HG02852 (cell line): Measurements from ENCODE around the gene HGFAC.
"Not testable (repeated sequence)": the region's sequence is repeated elsewhere in the genome, so short reads cannot be mapped to it uniquely, and the experiment has no call there.

Source experiments
- ATAC-seq: cut with Tn5 transposase; IDR thresholded peaks from one replicate; pipeline ENCODE4 v1.9.1; 2021; ENCODE audit warnings: mild to moderate bottlenecking, moderate library complexity; ENCODE audit not compliant: unreplicated experiment

Gene HGFAC

DNA sequence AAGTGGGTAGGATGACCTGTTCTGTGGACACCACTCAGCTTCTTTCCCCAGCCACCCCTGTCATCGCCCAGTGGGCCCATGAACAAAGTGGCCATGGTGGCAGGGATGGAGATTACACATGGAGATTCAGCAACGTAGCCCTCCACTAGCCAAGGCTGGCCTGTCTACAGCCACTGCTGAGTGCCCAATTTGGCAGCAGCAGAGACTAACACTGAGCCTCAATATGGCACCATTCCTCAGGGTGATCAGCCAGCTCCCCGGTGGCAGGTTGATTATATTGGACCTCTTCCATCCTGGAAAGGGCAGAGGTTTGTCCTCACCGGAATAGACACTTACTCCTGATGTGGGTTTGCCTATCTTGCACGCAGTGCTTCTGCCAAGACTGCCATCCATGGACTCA is 17.4 kb downstream of the HGFAC start:
- not testable (repeated sequence) for ATAC-seq

DNA sequence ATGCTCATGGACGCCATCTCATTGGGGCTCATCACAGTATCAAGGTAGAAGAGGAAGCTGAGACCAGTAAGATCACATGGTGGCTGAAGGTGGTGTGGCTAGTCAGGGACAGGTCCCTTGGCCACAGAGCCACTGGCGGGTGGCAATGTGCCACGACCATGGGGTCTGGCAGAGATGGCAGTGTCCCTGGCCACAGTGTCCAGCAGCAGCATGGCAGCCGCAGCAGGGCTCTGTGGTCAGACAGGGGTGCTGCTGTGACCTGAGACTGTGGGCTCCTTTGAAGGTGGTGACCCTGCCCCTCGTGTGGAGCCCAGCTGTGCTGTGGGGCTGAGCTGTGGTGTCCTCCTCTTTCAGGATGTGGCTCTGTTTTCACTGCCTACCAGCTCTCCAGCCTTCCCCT is 19.2 kb downstream of the HGFAC start:
- ATAC-seq = no peak

DNA sequence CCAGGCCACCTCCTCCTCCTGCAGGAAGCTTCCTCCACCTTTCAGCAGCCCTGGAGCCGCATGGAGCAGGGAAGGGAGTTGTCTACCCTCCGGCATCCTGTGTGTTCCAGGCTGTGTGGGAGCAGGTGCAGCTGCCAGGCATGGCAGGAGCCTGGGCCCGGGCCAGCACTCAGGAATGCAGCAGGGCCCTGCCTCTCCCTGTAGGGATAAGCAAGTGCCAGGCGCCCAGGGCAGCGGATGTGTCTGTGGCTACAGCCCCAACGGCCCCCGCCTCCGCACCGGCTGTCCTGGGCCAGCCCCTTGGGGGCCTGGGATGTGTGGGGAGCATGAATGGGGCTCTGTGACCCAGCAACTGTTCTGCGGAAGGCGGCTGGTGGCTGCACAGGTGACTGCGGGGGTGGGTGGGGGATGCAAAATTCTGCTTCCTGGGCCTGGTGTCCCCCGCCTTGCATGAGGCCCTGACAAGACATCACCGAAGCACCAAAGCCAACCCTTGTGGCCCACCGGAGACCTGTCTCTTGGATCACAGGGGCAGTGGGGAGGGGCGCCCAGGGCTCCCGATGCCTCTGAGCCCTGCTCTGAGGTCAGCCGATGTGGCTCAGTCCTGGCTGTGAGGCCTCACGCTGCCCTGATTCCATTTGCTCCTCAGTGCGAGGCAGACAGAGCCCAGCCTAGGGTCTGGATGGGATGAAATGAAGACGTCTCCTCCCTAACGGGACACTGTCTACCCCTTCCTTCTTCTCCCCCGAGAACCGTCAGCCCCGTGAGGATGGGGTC is 19.9 kb downstream of the HGFAC start:
- ATAC-seq = no peak

DNA sequence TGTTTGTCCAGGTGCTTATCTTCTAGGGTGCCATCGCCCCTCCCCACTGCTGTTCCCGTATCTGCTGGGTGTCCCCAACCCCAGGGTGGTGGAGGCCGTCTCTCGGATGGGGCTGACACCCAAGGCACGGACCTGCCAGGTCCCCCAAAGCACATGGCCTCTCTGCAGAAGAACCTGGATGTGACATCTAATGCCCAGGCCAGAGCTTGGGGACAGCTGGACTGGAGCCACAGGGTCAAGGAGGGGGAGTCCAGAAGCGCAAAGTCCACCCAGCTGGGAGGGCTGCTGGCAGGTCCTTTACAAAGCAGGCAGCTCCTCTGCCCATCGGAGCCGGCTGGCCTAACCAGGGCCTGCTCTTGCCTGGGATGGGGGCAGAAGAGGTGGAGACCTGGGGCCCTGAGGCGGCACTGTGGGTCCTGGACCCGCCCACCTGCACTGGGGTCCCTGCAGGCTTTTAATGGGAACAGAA is 20.6 kb downstream of the HGFAC start:
- no peak for ATAC-seq

DNA sequence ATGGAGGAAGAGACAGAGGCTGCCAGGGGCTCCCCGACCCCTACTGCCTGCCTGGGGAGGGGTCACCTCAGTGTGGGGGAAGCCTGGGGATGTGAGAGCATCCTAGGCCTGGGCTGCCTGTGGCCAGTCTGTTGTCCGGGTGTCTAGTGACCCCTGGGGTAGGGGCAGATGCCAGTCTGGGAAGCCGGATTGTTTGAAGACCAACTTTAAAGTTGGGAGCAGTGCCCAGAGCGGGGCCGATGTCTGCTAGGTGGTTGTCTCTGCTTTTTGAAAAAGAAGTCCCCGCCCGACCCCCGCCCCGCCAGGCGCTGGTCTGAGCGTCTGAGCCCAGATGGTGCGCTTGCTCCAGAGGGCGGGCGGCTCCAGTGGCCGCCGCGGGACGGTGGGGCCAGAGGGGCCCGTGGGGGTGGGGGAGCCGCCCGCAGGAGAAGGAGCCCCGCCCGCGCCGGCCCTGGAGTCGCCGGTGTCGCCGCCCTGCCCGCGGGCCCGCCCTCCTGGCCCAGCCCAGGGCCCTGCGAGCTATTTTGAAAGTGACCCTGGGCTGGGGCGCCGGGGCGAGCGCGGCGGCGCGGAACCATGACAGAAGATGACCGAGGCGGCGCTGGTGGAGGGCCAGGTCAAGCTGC is 21.1 kb downstream of the HGFAC start, which contains the start of gene DOK7:
TSS of gene DOK7 (plus strand) at position 517 of the 626 bp plus-strand sequence. CDS start at position 587, 70 bp downstream.
- no peak for ATAC-seq

DNA sequence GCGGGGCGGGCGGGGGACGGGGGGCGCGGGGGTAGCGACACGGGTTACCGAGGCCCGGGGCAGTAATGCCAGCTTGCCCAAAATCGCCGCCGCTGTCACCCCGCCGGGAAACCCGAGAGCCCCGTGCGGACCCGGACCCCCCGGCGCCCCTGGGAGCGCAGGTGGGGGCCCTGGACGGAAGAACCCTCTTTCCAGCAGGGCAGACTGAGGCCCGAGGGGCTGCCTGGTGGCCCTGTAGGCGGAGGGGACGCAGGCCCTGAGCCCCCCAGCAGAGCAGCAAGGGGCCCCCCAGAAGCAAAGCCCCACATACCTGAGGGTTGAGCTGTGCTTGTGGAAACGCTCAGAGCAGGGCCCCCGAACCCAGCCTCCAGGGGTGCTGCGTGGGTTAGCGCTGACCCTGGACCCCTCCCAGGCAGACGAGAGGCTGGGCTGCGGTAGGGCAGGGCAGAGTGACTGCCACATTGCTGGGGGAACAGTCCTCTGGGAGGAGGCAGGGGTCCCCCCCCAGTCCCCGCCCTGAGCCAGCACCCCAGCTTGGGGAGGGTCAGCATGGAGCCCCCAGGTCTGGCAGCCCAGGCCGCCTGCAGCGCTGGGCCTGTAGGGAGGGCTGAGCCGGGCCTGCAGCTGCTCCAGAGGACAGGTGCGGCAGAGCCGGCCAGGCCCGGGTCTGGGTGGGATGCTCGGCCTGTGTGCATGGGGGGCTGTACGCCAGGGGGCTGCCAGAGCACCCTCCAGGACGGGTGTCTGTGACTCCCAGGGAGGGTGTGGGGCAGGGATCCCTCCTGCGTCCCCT is 22.0 kb downstream of the HGFAC start:
- ATAC-seq = no peak

DNA sequence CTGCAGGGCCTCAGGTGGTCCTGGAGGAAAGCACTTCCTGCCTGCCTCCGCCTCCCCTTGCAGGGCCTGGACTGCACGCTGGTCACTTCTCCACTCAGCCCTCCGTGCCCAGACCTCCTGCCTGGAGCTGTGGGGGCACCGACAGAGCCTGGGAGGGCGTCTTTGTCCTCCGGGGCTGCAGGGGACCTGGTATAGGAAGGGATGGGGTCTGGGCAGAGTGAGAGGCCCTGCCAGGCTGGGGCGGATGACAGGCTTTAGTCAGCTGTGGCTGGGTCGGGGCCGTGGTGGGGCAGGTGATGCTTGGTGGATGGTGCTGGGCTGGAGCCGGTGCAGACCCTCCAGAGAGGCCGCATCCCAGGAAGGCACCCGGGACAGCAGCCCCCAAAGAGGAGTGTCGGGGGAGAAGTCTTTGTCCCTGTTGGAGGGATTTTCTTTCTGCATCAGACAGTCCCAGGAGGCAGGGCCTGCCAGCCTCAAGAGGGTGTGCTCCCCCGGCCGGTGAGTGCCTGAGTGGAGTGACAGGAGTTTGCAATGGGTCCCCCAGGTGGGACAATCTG is 22.7 kb downstream of the HGFAC start:
- ATAC-seq = no peak

DNA sequence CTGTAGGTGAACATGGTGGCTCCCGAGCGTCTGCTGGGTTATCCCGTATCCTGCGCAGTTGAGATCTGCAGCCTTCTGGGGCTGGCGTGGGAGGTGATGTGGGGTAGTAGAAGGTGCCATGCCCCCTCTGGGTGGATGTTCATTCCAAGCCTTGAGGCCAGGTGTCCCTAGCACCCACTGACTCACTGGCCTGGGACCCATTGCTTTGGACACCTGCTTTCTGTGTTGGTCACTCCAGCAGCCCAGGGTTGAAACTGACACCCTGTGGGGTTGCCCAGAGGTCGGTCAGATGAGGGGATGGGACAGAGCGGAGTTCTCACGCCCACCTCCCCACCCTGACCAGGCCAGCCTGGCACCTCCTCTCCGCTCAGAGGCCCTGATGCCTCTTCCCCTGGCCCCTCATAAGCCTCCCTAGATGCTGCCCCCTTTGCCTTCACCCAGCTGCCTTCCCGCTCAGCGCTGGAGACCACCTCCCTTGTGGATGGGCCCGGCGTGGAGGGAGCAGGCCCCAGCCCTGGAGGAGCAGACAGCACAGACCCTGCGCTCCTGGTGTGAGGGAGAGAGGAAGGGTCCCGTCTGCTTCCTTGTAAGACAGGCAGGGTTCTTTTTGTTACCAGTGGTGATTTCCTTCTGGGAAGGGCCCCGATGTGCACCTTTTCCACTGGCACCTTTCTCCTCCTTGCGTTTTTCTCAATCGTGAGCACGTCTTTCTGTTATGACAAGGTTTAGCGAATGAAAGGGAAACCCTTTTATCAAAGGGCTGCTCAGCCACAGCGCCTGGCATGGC is 23.3 kb downstream of the HGFAC start:
- no peak for ATAC-seq

DNA sequence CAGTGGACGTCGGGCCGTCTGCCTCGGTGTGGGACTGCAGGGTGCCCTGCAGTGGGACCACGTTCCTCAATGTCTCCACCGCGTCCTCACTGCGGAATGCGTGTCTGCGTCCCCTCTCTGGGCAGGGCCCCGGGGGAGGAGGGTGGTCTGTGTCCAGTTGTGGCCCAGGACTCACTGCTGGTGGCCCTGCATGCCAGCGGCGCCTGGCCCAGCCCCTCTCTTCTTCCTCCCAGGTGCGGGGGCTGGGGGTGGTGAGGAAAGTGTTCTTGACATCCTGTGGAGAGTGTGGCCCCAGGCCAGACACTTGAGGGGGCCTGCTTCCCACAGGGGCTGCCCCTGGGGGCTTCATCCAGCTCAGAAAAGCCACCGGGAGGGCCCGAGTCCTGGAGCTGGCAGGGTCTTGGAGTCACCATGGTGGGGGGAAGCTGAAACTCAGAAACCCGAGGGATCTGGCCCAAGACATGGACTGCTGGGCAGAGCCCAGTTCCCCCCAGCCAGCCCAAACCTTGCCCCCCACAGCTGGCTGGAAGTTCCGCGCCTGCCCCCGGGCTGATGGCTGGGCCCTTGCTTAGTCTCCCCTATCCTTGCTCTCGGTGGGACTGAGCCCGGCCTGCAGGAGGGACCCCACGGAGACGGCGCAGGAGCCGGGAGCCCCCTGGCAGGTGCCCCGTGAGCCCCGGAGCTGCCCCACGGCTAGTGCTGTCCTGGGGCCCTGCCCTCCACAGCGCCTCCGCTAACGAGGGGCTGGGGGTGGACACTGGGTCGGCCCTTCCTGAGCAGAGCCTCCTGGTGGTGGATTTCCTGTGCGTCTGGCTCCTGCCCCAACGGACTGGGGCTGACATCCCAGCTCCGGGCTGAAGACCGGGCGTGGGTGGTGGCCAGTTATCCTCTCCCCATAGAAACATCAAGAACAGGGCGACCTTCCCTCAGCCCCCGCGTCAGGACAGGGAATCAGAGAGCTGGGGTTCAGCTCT is 24.2 kb downstream of the HGFAC start:
- ATAC-seq = no peak

DNA sequence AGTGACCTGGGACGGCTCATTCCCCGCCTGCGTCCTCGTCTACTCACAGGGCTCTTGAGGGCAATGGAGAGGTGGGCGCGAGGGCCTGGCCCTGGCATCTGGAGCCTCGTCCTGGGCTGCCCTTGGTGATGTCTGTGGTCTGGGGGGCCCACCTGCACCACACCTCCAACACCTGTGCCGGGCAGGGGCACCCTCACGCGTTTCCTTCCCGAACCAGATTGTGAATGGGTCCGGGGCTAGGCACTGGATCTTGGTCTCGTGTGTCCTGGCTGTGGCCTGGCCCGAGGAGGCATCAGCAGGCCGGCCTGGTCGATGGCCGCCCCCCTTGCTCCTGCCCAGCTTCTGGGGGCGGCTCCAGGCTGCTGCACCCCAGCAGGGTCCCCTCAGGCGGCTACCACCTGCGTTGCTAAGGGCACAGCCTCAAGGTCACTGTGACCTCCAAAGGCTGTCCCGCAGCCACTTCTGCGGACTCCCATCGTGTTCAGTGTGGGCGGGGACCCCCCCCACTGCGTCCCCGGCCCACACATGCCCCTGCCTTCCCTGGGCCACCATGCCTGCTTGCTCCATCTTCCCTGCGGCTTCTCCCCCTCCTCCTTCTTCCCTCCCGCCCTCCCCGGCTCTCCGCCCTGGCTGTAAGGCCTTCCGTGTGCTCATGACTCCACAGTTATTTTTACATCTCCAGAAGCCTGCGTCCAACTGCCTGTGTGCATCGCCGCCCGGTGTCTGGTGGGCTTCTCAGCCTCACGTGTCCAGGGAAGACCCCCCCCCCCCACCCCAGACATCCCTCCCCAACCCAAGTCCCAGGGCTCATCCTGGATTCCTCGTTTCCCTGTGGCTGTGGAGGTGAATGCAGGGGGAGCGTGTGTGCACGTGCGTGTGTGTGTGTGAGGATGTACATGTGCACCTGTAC is 25.2 kb downstream of the HGFAC start:
- no peak for ATAC-seq

DNA sequence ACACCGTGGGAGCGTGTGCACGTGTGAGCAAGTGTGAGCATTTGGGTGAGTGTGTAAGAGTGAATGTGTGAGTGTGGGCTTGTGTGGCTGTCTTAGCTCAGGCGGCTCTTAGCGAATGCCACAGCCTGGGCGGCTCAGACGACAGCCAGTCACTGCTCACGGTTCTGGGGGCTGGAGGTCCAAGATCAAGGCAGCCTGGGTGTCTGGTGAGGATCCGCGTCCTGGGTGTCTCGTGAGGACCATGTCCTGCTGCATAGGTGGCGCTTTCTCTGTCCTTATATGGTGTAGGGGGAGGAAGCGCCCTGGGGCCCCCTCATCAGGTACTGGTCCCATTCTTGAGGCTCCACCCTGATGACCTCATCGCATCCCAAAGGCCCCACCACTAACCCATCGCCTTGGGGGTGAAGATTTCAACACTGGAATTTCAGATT is 25.8 kb downstream of the HGFAC start:
- ATAC-seq = no peak

DNA sequence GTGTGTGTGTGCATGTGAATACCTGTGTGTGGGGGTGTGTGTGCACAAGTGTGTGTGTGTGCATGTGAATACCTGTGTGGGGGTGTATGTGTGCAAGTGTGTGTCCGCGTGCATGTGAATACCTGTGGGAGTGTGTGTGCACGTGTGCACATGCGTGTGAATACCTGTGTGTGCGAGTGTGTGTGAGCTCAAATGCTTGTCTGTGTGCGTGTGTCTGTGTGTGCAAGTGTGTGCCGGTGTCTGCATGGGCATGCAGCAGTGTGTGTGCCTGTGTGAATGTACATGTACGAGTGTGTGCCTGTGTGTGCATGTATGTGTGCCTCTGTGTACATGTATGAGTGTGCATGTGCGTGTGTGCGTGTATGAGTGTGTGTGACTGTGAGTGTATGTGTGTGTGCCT is 26.4 kb downstream of the HGFAC start:
- no peak for ATAC-seq

DNA sequence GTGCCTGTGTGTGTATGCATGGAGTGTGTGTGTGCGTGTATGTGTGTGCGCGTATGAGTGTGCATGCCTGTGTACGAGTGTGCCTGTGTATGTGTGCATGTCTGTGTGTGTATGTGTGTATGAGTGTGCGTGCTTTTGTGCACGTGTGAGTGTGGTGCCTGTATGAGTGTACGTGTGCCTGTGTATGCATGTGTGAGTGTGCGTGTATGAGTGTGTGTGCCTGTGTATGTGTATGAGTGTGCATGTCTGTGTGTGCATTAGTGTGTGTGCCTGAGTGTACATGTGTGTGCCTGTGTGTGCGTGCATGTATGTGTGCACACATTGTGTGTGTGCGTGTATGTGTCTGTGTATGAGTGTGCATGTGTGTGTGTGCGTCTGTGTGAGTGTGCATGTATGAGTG is 27.0 kb downstream of the HGFAC start:
- no peak for ATAC-seq

DNA sequence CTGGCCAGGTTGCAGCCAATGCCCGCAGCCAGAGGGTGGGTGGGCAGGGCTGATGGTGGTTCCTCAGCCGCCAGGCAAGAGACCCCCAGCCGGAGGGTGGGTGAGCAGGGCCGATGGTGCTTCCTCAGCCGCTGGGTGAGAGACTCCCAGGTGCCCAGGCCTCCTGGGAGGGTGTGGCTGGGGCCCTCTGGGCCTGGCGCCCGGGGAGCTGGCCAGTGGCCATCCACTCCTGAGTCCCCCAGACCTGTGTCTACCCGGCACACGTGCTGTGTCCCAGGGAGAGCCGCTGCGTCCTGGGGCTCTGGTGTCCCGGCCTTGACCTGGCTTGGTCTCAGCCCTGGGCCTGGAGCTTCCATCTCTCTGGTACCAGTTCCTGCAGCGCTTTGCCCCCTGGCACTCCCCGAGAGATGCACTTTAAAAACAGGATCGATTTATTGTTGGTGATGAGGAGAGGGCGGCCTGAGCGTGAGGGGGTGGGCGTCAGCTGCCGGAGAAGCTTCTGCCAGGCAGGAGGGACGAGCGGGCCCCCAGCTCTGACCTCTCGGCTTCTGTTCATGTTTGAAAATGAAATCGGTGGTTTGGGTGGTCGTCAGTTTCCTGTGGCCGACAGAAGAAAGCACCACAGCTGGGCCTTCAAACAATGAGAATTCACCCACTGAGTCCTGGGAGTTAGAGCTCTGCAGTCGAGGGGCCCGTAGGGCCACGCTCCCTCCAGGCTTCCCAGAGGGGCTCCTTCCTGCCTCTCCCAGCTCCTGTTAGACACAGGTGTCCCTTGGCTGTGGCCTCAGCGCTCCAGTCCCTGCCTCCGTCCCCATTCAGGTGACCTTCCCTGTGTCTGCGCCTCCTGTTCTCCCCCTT is 27.8 kb downstream of the HGFAC start:
- ATAC-seq = no peak

DNA sequence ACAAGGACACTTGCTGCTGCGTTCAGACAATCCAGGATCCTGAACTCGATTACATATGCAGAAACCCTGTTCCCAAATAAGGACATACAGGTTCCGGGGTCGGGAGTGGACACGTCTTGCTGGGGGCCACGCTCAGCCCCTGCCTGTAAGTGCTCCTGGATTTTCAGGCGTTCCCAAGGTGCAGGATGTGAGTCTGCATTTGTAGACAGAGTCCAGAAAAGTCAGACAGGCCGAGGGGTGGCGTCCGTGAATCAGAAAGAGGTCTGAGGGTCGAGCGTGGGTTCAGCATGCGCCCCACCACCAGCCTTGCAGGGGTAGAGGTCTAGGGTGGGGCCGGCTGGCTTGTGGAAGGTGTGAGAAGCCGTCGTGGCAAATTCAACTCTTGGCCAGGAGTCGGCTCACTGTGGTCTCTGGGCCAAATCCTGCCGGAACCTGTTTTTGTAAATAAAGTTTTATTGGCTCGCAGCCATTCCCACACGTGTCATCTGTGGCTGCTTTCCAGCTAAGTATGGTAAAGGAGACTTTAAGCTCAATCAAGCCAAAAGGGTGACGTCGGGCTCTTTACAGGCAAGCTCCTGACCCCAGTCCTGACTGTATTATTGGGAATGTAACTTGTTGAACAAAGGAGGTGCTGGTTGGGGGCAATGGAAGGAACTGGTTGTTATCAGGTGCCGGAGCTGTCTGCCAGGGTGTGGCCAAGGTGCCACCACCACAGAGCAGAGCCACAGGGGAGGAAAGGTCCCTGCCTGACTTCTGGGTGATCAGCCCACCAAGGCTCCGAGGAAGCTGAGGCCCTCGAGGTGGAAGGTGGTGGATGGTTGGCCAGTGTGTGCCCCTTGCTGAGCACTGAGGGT is 28.7 kb downstream of the HGFAC start:
- no peak for ATAC-seq

DNA sequence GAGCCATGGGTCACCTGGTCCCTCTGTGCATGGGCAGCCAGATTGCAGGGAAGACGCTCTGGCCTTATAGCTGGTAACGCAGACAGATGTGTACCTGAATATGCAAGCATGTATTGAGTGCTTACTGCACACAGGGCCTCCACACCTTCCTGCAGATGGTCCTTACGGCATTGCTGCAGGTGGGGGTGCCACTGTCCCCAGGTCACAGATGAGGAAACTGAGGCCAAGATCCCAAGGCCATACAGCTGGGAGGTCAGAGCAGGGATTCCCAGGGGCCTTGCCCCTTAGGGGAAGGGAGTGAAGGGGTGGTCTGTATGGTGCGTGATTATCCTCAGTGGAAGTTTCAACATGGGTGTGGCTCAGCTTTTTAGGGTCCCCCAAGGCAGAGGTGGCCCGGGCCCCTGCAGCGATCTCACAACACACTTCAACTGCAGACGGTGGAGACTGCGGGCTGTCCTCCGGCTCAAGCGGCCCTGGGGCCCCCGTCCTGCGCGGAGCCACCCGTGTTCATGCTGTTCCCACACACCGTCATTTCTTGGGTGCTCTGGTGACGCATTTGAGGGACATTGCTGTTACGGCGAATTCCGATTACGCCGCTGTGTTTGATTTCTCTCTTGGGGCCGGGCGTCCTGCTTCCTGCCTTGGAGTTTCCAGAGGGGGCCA is 29.5 kb downstream of the HGFAC start:
- no peak for ATAC-seq
